ENCODE results near the gene KATNB1.
A peak's percentile ranks its signal among the peaks of the same experiment; 100 is the strongest.

KATNB1 gene

DNA sequence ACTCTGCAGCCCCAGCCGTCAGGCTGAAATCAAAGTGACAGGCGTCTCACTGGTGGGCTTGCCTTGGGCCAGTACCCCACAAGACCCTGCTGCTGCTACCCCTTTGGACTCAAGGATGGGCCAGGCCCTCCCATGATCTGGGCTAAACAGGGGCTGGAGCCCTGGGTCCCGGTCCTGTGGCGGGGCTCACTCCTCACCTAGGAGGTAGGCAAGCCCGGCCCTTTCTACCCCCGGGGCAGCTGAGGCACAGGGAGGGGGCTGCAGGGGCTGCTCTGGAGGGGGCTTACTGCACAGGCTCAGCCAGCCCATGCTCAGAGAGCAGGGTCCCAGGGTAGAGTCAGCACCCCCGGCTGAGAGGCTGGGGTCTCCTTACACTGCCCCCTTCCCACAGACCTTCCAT is 23.6 kb downstream of the KATNB1 start:
- no peak for DNase-seq

DNA sequence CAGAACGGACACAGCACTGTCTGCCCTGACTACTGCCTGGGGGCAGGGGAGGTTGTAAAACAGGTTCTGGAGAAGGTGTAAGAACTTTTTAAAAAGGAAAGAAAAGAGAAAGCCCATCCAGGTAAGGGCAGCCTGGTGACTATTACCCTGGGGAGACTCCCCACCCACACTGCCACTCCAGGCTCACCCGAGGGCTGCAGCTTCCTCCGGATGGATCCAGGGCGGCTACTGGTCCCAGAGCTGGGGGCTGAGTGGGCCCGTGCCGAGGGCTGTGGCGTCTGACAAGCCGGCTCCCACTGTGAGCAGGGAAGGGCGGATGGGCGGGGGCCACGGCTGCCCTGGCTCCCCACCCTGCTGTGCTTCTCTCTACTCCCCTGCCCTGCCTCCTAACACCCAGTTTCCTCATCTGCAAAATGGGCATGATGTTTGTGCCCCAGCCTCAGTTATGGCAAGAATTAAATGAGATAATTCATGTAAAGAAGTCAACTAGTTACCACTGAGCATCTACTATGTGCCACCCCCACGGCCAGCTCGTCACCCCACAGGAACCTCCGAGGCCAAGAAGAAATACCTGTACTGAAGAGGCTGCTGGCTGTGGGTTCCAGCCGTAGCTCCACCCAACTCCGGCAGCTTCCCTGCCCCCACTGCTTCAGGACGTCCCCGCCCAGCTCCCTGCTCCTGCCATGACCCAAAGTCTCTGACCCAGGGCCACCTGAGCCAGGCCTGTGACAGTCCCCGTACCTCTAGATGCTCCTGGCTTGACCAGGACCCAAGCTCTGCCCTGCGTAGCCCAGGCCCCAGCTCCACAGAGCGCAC is 24.2 kb downstream of the KATNB1 start:
- no peak for DNase-seq

DNA sequence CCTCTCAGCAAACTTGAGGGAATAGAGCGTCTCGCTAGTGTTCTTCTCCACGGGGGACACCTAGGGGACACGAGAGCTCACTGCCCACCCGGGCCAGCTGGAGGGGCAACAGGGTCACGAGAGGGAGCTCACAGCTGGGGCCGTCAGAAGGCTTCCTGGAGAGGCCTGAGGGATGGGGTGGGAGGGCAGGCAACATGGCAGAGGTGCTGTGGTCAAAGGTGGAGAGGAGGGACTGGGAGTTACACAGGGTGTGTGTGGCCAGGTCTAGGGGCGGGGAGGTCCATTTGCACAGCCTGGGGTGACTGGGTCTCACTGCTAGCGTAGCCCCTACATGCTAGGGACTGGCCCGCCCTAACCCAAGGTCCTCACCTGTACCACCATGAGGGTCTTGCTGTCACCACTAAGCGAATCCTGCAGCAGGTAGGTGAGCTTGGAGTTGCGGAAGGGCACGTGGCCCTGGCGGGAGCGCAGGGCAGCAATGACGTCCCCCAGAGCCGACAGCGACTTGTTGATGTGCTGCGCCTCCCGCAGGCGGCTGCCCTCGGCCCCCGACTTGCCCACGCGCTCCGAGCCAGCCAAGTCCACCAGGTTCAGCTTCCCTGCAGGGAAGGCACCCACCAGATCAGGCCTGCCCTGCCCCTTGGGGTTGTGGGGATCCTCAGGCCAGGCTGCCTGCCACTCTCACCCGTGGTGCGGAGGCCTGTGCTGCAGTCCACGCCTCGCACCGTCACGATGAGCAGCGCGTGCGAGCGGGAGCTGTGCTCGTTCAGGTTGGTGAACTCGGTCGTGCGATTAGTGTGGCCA is 25.0 kb downstream of the KATNB1 start:
- no peak for DNase-seq

DNA sequence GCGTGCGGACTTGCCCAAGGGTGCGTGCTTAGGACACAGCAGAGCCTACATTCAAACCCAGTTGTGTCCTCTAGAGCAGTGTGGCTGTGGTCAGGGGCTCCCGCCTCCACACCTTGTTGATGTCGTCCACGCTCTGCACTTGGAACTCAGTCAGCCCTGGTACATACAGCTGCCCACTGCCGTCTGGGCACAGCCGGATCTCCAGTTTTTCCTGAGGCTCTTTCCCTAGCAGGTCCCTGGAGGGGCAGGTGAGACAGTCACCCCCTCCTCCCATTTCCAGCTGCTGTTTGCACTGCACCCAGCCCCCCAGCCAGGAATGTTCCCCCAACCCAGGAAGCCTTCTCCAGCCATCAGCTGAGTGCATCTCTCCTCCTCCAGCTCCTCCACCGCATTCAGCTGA is 25.7 kb downstream of the KATNB1 start:
- no peak for DNase-seq

DNA sequence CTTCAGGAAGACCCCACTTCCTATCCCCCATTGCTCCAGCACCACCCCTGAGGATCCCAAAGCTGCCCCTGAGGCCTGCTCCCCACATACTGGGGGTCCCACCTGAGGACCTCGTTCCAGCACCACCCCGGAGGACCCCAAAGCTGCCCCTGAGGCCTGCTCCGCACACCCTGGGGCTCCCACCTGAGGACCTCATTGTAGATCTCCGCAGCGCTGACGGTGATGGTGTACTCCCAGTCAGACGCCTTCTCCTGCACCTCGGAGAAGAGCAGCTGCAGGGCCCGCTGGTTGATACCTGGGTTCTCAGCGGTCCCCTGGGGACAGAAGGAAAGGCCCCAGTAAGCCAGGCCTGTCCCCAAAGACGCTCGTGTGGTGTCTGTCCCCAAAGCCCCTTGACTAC is 26.4 kb downstream of the KATNB1 start:
- no peak for DNase-seq

DNA sequence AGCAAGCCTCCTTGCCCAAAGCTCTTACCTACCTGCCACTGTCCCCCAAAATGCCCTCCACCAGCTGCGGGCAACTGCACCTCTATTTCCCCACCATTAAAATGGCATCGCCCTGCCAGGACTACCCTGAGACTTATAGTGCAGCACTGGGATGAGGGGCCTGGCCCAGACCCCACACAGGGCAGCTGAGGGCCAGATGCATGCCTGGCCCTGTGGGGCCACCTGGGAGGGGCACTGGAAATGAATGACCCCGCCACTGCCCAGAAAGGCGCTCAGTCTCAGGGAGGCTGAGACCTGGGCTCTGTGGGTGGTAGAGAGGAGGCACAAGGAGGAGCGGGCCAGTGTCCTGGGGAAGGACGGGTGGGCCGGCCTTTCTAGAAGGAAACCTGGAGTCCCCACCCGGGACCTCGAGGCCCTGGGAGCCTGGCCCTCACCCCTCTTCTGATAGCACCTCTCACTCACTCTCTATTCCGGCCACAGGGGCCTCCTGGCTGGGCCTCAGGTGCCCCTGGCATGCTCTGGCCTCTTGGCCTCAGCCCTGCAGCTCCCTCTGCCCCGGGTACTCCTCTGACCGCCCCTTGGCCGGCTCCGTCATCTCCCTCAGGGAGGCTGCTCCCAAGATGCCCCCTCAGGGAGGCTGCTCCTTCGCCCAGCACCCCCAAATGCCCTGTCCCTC is 26.9 kb downstream of the KATNB1 start:
- DNase-seq = no peak

DNA sequence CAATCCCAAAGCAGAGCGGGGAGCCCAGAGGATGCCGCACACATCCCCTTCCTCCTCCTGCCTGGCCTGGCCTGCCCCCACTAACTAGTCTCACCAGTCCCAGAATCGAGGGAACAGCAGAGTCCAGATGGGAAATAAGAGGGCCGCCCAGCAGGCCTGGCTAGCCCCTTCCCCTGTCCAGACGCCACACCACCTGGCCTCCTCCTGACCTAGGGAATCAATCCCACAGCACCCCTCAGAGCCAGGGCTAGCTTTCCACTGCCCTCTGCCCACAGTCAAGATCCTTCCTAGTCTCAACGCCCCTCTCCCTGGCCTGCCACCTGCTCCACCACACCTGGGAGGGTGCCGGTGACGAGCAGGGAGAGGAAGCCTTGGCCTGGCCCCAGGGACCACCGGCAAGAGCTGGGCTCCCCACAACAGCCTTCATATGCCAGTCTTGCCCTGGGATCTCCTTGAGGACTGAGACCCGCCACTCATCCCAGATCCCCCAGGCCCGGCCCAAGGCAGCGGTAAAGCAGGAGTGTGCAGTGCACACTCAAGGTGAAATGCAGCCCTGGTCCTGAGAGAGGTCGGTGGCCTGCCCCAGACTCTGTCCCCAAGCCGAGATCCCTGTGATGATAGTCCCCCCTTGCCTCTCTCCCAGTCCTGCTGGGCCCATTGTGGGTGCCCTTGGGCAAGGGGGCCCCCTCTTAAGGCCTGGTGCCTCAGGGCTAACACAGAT is 27.9 kb downstream of the KATNB1 start:
- no peak for DNase-seq

DNA sequence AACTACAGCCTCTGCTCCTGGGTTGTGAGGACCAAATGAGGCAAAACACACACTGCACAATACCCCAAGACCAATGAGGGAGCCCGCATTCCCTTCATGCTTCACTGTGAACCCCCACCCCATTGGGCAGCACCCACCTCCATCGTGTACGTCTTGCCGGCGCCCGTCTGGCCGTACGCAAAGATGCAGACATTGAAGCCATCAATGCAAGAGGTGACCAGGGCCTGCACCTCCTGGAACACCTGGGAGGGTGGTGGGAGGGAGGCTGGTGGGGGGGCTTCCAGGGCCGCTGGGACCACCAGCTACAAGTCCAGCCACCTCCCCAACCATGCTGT is 28.4 kb downstream of the KATNB1 start:
- DNase-seq = no peak

DNA sequence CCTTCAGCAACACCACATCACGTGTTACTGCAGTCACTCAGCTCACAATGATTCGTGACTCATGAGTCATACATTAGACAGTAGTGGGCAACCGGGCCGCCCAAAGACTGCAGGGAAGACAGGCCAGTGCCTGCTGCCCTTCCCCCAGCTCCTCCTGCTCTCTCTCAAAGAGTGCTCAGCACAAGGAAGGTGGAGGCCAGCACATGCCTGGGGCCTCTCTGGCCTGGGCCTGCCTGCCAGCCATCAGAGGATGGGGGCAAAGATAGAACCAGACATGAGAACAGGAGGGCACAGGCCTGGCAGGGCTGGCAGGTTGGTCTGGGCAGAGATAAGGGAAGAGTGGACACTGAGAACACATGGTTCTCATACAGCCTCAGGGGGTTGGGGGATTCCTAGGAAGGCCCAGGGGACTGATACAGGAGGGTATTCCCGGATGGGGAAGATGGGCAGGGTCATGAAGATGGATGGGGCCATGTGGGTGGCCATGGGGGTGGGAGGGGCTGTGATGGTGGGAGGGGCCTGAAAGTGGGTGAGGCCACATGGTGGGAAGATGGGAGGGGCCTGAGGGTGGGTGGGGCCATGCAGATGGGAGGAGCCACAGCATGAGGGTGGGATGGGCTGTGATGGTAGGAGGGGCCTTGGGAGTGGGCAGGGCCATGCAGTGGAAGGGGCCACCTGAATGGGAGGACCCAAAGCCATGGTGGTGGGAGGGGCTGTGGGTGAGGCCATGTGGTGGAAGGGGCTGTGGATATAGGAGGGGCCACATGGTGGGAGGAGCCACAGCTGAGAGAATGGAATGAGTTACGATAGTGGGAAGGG is 29.0 kb downstream of the KATNB1 start:
- DNase-seq = peak; percentile 90

DNA sequence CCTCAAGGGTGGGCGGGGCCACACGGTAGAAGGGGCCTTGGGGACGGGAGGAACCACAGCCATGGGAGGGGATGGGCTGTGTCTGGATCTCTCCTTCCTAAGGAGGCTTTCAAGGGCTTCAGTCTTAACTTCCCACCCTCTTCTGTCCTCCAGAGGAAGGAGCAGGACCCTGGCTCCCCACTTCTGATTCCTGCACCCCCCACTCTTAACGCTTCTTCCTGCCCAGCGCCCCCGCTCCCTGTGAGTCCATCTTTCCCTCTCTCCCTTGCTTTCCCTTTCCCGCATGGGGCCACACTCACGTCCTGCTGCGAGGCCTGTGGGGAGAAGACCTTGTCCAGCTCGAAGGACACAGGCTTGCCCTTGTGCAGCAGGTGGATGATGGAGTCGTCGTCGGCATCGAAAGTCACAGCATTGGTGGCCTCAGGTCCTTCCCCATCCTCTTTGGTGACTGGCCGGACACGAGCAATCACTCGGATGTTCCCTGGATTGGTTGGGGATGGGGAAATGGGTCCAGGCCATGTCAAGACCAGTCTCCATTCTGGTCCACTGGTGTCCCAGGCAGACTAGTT is 29.7 kb downstream of the KATNB1 start:
- DNase-seq = no peak

DNA sequence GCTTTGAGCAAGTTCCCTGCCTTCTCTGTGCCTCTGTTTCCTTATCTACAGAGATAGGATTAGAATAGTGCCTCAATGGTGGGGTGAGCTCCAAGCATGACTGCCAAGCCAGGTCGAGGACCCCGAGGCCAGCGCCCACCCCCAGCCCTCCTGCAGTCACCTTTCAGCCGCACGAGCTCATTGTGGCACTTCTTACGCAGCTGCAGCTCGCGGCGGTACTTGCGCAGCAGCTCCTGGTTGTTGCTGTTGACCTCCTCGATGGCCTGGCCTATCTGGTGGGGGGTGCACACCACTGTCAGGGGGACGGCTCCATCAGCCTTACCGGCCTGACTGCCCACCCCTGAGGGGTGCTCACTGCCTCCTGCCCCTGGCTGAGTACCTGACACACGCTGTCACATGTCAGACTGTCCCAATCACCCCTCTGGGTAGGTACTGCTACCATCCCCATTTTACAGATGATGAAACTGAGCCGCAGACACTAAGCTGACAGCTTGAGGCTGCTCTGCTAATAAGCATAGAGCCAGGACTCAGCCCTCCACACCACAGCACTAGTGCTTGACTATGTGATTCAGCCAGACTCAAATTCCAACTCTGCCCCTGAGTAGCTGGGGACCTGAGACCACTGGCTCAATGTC is 31.3 kb downstream of the KATNB1 start:
- DNase-seq = no peak

DNA sequence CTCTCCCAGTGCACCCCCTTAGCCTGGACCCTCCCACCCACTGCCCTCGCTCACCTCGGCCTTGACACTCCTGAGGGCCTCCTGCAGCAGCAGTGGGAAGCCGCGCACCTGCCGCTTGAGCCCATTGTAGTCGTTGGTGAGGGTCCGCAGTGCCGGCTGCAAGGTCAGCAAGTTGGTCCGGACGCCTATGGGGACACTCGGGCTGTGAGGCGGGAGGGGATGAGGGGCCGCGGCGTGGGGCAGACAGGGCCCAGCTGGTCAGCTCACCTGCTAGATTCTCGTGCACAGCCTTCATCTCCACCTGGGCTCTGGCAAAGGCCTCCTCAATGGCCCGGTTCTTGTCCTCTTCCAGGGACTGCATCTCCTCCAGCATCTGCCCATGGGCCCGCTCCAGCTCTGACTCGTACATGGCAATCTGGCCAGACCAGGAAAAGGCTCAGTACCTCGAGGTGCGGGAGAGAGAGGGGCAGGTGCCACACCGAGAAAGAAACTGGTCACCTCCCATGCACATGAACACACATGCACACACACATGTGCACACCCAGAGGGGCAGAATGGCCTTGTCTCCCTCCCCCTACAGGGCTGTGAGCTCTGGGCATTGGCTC is 34.1 kb downstream of the KATNB1 start:
- DNase-seq = no peak

DNA sequence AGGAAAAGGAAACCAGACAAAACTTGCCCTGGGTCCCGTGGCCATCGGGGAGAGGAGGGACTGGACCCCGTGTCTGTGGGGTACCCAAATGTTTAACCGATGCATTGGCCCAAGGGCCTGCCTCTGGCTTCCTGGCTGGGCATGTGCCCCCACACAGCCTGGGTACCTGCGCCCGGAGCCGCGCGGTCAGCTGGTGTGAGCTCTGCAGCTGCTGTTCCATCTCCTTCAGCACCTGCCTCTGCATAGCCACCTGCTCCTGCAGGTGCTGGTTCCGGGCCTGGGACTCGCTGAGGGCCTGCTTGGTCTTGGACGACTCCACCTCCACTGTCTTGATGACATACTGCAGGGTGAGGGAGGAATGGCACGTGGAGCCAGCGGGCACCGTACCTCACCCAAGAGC is 34.8 kb downstream of the KATNB1 start:
- no peak for DNase-seq

DNA sequence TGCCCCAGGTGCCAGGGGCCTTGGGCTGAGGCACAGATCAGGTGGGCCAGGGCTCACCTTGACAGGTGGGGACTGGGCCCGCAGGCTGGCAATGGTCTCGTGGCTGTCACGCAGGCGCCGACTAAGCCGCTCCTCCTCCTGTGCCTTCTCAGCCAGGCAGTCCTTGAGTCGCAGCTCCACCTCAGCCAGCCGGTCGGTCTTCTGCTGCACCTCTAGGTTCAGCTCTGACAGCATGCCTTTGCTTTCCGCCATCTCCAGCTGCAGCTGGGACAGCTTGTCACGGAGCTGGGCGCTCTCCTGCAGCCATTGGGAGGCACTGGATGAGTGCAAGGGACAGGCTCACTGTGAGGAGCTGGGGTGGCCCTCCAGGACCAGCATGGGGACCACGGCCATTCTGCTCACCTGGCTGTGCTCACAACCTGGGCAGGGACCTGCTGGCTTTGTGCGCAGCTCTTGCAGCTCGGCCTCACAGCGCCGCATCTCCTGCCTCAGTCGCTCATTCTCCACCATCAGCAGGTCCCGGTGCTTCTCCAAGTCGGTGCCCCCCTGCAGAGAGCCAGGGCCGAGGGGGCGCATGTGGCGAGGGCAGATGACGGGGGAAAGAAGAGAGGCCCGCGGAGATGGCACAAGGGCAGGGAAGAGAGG is 35.7 kb downstream of the KATNB1 start:
- DNase-seq = no peak

DNA sequence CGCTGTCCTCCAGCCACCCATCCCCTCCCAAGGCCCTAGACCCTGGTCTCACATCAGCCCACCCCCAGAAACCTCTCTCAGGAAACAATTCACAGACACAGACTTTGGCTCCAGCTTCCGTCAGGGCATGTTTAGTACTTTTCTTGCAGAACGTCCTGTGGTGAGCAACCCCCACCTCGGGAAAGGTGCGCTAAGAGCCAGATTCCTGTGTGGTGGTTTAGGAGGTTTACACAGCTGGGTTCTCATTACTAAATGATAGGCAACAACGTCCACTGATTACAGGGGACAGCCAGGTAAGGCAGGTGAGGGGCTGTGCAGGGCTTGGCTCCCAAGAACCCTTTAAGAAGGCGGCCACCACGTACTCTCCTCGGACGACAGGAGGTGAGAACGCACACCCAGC is 37.4 kb downstream of the KATNB1 start:
- DNase-seq = no peak

DNA sequence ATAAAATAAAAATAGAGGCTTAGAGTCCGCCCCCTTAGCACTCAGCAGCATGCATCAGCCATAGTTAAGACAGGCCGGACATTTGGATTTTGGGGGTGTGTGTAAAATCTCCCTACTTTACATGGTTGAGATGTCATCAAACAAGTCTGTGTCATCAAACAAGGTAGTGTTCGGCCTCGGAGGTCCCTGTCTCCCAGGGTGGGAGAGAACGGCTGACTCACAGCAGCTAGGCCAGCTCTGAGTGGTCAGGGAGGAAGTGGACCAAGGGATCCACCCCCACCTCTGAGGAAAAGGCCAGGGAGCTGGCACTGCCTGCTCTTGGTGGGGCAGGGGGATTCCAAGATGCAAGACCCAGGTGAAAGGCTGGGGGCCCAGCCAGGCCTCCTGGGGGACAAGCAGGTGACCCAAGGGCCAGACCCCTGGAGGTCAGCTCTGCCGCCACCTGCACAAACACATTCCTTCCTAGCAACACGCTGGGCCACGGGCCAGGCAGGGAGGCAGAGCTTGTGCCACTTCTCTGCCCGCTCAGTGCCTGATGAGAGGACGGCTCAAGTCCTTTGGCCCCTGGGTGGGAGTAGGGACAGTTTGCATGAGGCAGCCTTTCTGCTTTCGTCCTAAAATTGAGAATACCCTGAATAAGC is 38.2 kb downstream of the KATNB1 start:
- DNase-seq = no peak

DNA sequence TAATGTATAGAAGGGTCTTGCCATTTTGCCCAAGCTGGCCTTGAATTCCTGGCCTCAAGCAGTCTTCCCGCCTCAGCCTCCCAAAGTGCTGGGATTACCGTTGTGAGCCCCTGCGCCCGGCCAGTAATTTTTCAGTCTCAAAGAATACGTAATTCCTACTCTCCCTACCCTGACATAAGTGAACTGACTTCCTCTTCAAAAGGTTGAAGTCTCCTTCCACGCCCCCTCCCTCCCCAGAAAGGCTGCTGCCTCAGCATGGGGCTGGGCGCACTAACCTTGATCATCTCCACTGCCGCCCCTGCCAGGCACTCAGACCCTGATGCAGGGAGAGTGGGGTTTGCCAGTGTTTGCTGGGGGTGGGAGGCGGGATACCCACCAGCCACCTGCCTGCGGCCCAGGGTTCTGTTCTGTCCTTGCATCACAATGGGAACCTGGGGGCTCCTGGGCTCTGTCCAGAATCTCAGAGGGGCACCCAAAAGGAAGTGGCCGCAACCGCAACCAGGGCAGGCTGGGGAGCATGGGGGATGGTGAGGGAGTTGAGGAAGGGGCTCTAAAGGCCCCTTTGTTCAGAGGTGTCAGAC is 39.2 kb downstream of the KATNB1 start:
- no peak for DNase-seq

DNA sequence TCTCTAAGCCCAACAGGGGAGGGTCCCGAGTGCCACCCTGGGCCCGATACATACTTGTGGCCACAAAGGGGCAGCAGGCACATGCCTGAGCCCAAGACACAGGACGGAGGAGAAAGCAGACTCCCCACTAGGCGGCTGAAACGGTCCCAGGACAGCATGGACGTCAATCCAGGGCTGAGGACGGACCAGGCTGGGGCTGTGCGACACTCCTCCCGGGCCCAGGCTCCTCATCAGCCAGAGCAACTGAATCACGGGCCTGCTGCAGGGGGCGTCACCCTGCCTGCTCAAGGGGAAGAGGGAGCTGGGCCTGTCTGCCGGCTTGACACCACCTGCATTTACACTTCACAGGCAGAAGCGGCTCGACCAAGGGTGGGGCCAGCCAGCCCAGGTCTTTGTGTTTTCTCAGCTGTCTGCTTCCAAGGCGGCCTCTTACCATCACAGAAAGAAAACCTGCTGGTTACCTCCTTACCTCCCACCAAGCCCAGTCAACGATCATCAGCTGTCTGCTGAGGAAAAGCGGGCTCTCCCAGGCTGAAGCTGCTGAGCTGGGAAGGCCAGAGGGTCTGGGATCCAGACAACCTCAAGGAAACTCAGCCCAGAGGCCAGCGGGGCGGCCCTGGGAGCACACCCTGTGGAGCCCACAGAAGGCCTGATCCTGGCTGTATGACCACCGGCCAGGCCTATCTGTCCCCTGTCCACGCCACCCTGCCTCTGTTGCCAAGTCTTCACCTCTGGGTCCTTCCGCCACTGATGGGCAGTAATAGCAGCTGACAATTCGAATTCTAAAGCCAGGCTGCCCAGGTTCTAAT is 40.3 kb downstream of the KATNB1 start:
- no peak for DNase-seq

DNA sequence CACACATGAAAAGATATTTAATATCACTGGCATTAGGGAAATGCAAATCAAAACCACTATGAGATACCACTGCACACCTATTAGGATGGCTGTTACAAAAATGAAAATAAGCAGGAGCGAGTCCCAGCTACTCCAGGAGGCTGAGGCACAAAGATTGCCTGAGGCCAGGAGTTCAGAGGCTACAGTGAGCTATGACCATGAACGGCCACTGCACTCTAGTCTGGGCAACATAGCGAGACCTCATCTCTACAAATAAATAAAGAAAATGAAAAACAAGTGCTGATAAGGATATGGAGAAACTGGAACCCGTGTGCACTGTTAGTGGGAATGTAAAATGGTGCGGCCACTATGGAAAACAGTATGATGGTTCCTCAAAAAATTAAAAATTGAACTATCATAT is 43.1 kb downstream of the KATNB1 start:
- no peak for DNase-seq
